HCT116 (cell line): ENCODE measurements around the gene MMP12.

Source experiments
- EGR1 ChIP-seq: IDR thresholded peaks from 2 replicates; pipeline ENCODE4 v1.6.1; 2012; ENCODE audit warnings: low read depth
- ZFX ChIP-seq: fragments of 450-650 bp; IDR thresholded peaks from 2 replicates; pipeline ENCODE4 v1.6.1; 2017

- TF ChIP-seq EGR1 (no peak), ZFX (no peak)
Observed at GRCh38 chr11:102846292-102846691, 28.5 kb downstream of the MMP12 start.
